HepG2 (cell line): ENCODE results near the gene PDE8B. TPM values are rescaled to one million over a fixed set of nuclear protein-coding genes. Genes with fewer than 3 reads are reported as not detected.

Experiments used
- ATAC-seq: fragments of 200-7000 bp; cut with Tn5 transposase; 3 replicates; pipeline ENCODE4 v1.9.1; 2020; ENCODE audit warnings: mild to moderate bottlenecking, moderate library complexity
- BruUV-seq: library from RNA; stranded (reverse); fragments of 400-500 nt; replicated peaks from 2 replicates; lab custom pipeline; 2021; lab: Mats Ljungman, UMichigan
- CTCF ChIA-PET: fragments of 300-600 bp; formaldehyde crosslinking; extraction: SDS; loops from one replicate; lab custom pipeline; 2021; ENCODE audit warnings: low total read pairs, inconsistent platforms, low intra/inter-chr PET ratio; lab: Yijun Ruan, JAX
- POLR2A ChIA-PET: fragments of 350-600 bp; sonication (Branson Sonifier 250); formaldehyde crosslinking; loops from one replicate; lab custom pipeline; 2020; ENCODE audit warnings: antibody characterized with exemption, inconsistent platforms; lab: Yijun Ruan, JAX
- DNase-seq: peaks from one replicate; pipeline ENCODE4 v3.0.0-alpha.2; 2015; ENCODE audit warnings: low spot score
- FAIRE-seq: peaks from 3 replicates; lab custom pipeline; 2011; peaks lifted over from hg19 to GRCh38; lab: Jason Lieb, UNC
- H2AFZ ChIP-seq: one replicate; pipeline ENCODE4 v1.6.1; 2011; ENCODE audit warnings: low read length, inconsistent platforms
- H3K27ac ChIP-seq: fragments of 300-600 bp; 3 replicates; pipeline ENCODE4 v1.8.0; 2011; ENCODE audit warnings: mixed run types, mild to moderate bottlenecking, mixed read lengths, low read length, inconsistent platforms; ENCODE audit not compliant: insufficient read depth; ENCODE audit errors: extremely low read length
- H3K27me3 ChIP-seq, 2 experiments: fragments of 200-600 bp in 1 of 2; 2 replicates in 1 of 2; 3 replicates in 1 of 2; pipeline versions ENCODE4 v1.6.0 to v1.8.0; 2011; ENCODE audit warnings: low read length in 2 of 2, mild to moderate bottlenecking in 2 of 2, moderate library complexity in 2 of 2, inconsistent platforms in 1 of 2; ENCODE audit not compliant: insufficient read depth in 2 of 2, control insufficient read depth in 1 of 2
- H3K36me3 ChIP-seq, 2 experiments: fragments of 200-600 bp in 1 of 2; replicated peaks in 1 of 2; 2 replicates in 1 of 2; 3 replicates in 1 of 2; pipeline versions ENCODE4 v1.5.1 to v1.8.0; 2011; ENCODE audit warnings: low read length in 2 of 2, inconsistent platforms in 1 of 2; ENCODE audit not compliant: insufficient read depth in 2 of 2, control insufficient read depth in 1 of 2
- H3K4me1 ChIP-seq: 2 replicates; pipeline ENCODE4 v1.5.1; 2012; ENCODE audit warnings: low read length, inconsistent platforms; ENCODE audit not compliant: insufficient read depth
- H3K4me2 ChIP-seq: 2 replicates; pipeline ENCODE4 v1.6.0; 2011; ENCODE audit warnings: low read depth, low read length, inconsistent platforms
- H3K4me3 ChIP-seq, 3 experiments: fragments of 200-600 bp in 1 of 3; sonication (generic), shearing (Covaris generic) in 1 of 3; replicated peaks in 1 of 3; 2 replicates each; pipeline ENCODE4 v1.5.1; 2011 to 2016; ENCODE audit warnings: low read length in 3 of 3, inconsistent platforms in 2 of 3, low read depth in 2 of 3, mild to moderate bottlenecking in 2 of 3, control low read depth in 1 of 3, mixed read lengths in 1 of 3; ENCODE audit not compliant: insufficient read depth in 1 of 3
- H3K79me2 ChIP-seq: one replicate; pipeline ENCODE4 v1.6.1; 2011; ENCODE audit warnings: low read length, inconsistent platforms; ENCODE audit not compliant: insufficient read depth
- H3K9ac ChIP-seq: 2 replicates; pipeline ENCODE4 v1.6.0; 2011; ENCODE audit warnings: mild to moderate bottlenecking, low read depth, low read length, inconsistent platforms; ENCODE audit not compliant: insufficient read depth
- H3K9me3 ChIP-seq: 2 replicates; pipeline ENCODE4 v1.5.1; 2012; ENCODE audit warnings: mild to moderate bottlenecking, low read length
- H4K20me1 ChIP-seq: 2 replicates; pipeline ENCODE4 v1.6.0; 2011; ENCODE audit warnings: inconsistent platforms, mild to moderate bottlenecking, low read length, moderate library complexity; ENCODE audit not compliant: insufficient read depth
- HNRNPH1 ChIP-seq: fragments of 200-400 bp; formaldehyde crosslinking; optimal IDR thresholded peaks from 2 replicates; pipeline ENCODE3; 2017; ENCODE audit warnings: mild to moderate bottlenecking, low read depth, low read length
- KDM4B ChIP-seq: sonication (generic); formaldehyde crosslinking; IDR thresholded peaks from 2 replicates; pipeline ENCODE4 v1.4.0; 2020; ENCODE audit warnings: missing genetic modification reagents
- NFRKB ChIP-seq: fragments of 450-650 bp; IDR thresholded peaks from 2 replicates; pipeline ENCODE4 v1.6.1; 2017
- SAFB2 ChIP-seq: sonication (generic); formaldehyde crosslinking; IDR thresholded peaks from 2 replicates; pipeline ENCODE4 v1.5.1; 2020; ENCODE audit warnings: missing genetic modification reagents, low read depth, mild to moderate bottlenecking, borderline replicate concordance
- SMYD3 ChIP-seq: sonication (generic); formaldehyde crosslinking; IDR thresholded peaks from 2 replicates; pipeline ENCODE4 v1.8.1; 2023; ENCODE audit warnings: mild to moderate bottlenecking, missing genetic modification reagents
- SOX13 ChIP-seq, 3 experiments: fragments of 450-650 bp in 1 of 3; sonication (generic) in 1 of 3; formaldehyde crosslinking in 1 of 3; IDR thresholded peaks in 2 of 3; conservative IDR thresholded peaks in 1 of 3; 2 replicates each; pipeline versions ENCODE4 v1.5.0 to v1.6.1; 2016 to 2020; ENCODE audit warnings: antibody characterized with exemption in 1 of 3, mild to moderate bottlenecking in 1 of 3, missing compliant biosample characterization in 1 of 3, missing genetic modification reagents in 1 of 3, moderate library complexity in 1 of 3
- ZNF451 ChIP-seq: sonication (generic); formaldehyde crosslinking; IDR thresholded peaks from 2 replicates; pipeline ENCODE4 v1.5.0; 2020; ENCODE audit warnings: mild to moderate bottlenecking, missing genetic modification reagents
- ZNF496 ChIP-seq: sonication (generic); formaldehyde crosslinking; IDR thresholded peaks from 2 replicates; pipeline ENCODE4 v1.8.1; 2023; ENCODE audit warnings: mild to moderate bottlenecking, moderate library complexity, missing genetic modification reagents; ENCODE audit not compliant: insufficient replicate concordance
- ZNF839 ChIP-seq: sonication (generic); formaldehyde crosslinking; IDR thresholded peaks from 2 replicates; pipeline ENCODE4 v1.4.0; 2020; ENCODE audit warnings: missing genetic modification reagents, mild to moderate bottlenecking, borderline replicate concordance
- WGBS: methylation state at CpG from one replicate; pipeline ENCODE4 v1.1.6; 2017; ENCODE audit warnings: low lambda C conversion rate; 5-methylcytosine and 5-hydroxymethylcytosine counted together
- in situ Hi-C: cut with HindIII; loops from 2 replicates; pipeline ENCODE4 v1.10.0; 2017; ENCODE audit warnings: low pct_unique_long_range_greater_than_20kb; ENCODE audit not compliant: extremely low pct_ligation_motif_present
- intact Hi-C: fragments of 100-400 bp; cut with micrococcal nuclease; formaldehyde crosslinking; loops from one replicate; pipeline ENCODE4 v1.10.0; 2022; ENCODE audit not compliant: unreplicated experiment
- polyA plus RNA-seq, 8 experiments: library from polyadenylated mRNA; depleted of rRNA in 3 of 8; stranded (reverse) in 7 of 8; unstranded in 1 of 8; fragments of >200 nt; fragmentation: Illumina TruSeq in 4 of 8; extraction: Trizol in 4 of 8; gene quantifications; 2 replicates each; pipeline versions ENCODE4 v1.2.1 to v1.2.3, GENCODE V29; 2011 to 2016; ENCODE audit warnings: low read depth in 4 of 8, missing spikeins in 1 of 8, mixed read lengths in 1 of 8; ENCODE audit not compliant: insufficient read depth in 1 of 8
- total RNA-seq, 5 experiments: library from RNA; depleted of rRNA; stranded (reverse); fragments of >200 nt; fragmentation: Illumina TruSeq; extraction: Trizol; gene quantifications; 2 replicates each; pipeline ENCODE4 v1.2.3, GENCODE V29; 2016; ENCODE audit warnings: low read depth in 1 of 5
- TF ChIP-seq, protein P1 (sequence below): sonication (generic); formaldehyde crosslinking; IDR thresholded peaks from 2 replicates; pipeline ENCODE4 v1.8.0; 2022; ENCODE audit warnings: low read depth, missing genetic modification reagents

PDE8B gene
- total and polyA plus RNA-seq, 2 of the 13 experiments (the other 11 are each of a cell fraction or from before 2014, with no cell fraction given): 0.07 TPM; not detected in 1

- no peaks in the 10 kb centered on the region for H3K4me1 ChIP-seq
- no peaks in the 10 kb centered on the region for H4K20me1 ChIP-seq
- H3K27me3 ChIP-seq: peaks cover 2 to 3% of the 10 kb centered on the region in 2 experiments; a peak in 1 of 5 replicates
- H3K27ac ChIP-seq: no peak overlapping the region
- ATAC-seq: no peak
- H3K36me3 ChIP-seq: no peaks in the 10 kb centered on the region
- FAIRE-seq: no peak
- ChIA-PET POLR2A (no interaction called here), CTCF (no interaction called here)
- intact Hi-C loops: no loop called here
- H3K79me2 ChIP-seq: no peaks in the 10 kb centered on the region
- H2AFZ ChIP-seq: no peak overlapping the region
- no peaks in the 10 kb centered on the region for H3K9me3 ChIP-seq
- in situ Hi-C loops: no loop called here
- H3K4me3 ChIP-seq: no peak overlapping the region
- DNase-seq: no peak
- no TSS peak for BruUV-seq
- TF ChIP-seq ZNF496 (CRISPR knock-in tag) (no peak), NFRKB (no peak), SOX13 (IDR thresholded peaks at IDR 0.05) (no peak), SOX13 (CRISPR knock-in tag; conservative IDR thresholded peaks at IDR 0.05 in 1 of 2, IDR thresholded peaks at IDR 0.05 in 1 of 2) (no peak), SAFB2 (CRISPR knock-in tag) (no peak), ZNF839 (CRISPR knock-in tag) (no peak), HNRNPH1 (no peak), ZNF451 (no peak), KDM4B (CRISPR knock-in tag) (no peak), SMYD3 (CRISPR knock-in tag) (no peak)
- TF ChIP-seq, protein P1, sequence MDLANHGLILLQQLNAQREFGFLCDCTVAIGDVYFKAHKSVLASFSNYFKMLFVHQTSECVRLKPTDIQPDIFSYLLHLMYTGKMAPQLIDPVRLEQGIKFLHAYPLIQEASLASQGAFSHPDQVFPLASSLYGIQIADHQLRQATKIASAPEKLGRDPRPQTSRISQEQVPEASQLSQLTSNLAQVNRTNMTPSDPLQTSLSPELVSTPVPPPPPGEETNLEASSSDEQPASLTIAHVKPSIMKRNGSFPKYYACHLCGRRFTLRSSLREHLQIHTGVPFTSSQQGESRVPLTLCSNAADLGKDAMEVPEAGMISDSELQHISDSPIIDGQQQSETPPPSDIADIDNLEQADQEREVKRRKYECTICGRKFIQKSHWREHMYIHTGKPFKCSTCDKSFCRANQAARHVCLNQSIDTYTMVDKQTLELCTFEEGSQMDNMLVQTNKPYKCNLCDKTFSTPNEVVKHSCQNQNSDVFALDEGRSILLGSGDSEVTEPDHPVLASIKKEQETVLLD: no peak
- TF ChIP-seq, all 625 proteins: peak for 0
- H3K9ac ChIP-seq: no peak overlapping the region
- WGBS: 8% methylated on average over 6 of the region's 6 CpGs
- H3K4me2 ChIP-seq: no peak overlapping the region
Measured at GRCh38 chr5:77379558-77380061, 169.1 kb downstream of the PDE8B start.
